ENCODE measurements around the gene SLC7A8. TPM values are rescaled to one million over a fixed set of nuclear protein-coding genes. Genes with fewer than 3 reads are reported as not detected.

The SLC7A8 gene
- total RNA-seq, 1 donor from 2014 or later = 28.3 TPM

- no peaks in the 10 kb centered on the region for H3K9me3 Mint-ChIP-seq (ENCODE audit: low read depth)
- no peak overlapping the region for H3K27ac Mint-ChIP-seq
- H3K4me3 Mint-ChIP-seq (ENCODE audit: low read depth) = no peak overlapping the region
- H3K36me3 Mint-ChIP-seq (ENCODE audit: insufficient read depth) = peaks cover 4% of the 10 kb centered on the region
- DNase-seq (ENCODE audit: low spot score, unreplicated experiment) = no peak
- no peak for TF ChIP-seq CTCF (IDR thresholded peaks at IDR 0.05; ENCODE audit: unreplicated experiment)
- no peaks in the 10 kb centered on the region for H3K27me3 Mint-ChIP-seq
- no peaks in the 10 kb centered on the region for H3K4me1 Mint-ChIP-seq (ENCODE audit: low read depth)
Measured at GRCh38 chr14:23130871-23131270, 52.6 kb downstream of the SLC7A8 start.

- Mint-ChIP-seq H3K36me3 (ENCODE audit: insufficient read depth) (peaks cover 4% of the 10 kb centered on the region), H3K4me1 (ENCODE audit: low read depth) (no peaks in the 10 kb centered on the region), H3K9me3 (ENCODE audit: low read depth) (no peaks in the 10 kb centered on the region), H3K27ac (no peak overlapping the region), H3K4me3 (ENCODE audit: low read depth) (no peak overlapping the region), H3K27me3 (no peaks in the 10 kb centered on the region)
- no peak for DNase-seq (ENCODE audit: low spot score, unreplicated experiment)
- TF ChIP-seq CTCF (IDR thresholded peaks at IDR 0.05; ENCODE audit: unreplicated experiment) = no peak
Measured at GRCh38 chr14:23129759-23130316, 53.6 kb downstream of the SLC7A8 start.

GRCh38 chr14:23128969-23129758 lies 54.3 kb downstream of the SLC7A8 start:
- peaks cover 4% of the 10 kb centered on the region for H3K36me3 Mint-ChIP-seq (ENCODE audit: insufficient read depth)
- H3K4me3 Mint-ChIP-seq (ENCODE audit: low read depth) = no peak overlapping the region
- no peaks in the 10 kb centered on the region for H3K27me3 Mint-ChIP-seq
- no peak for TF ChIP-seq CTCF (IDR thresholded peaks at IDR 0.05; ENCODE audit: unreplicated experiment)
- H3K27ac Mint-ChIP-seq = no peak overlapping the region
- DNase-seq (ENCODE audit: low spot score, unreplicated experiment) = no peak
- H3K9me3 Mint-ChIP-seq (ENCODE audit: low read depth) = no peaks in the 10 kb centered on the region
- no peaks in the 10 kb centered on the region for H3K4me1 Mint-ChIP-seq (ENCODE audit: low read depth)

GRCh38 chr14:23127861-23128260 lies 55.6 kb downstream of the SLC7A8 start:
- Mint-ChIP-seq H3K36me3 (ENCODE audit: insufficient read depth) (peaks cover 4% of the 10 kb centered on the region), H3K27ac (no peak overlapping the region), H3K9me3 (ENCODE audit: low read depth) (no peaks in the 10 kb centered on the region), H3K4me3 (ENCODE audit: low read depth) (no peak overlapping the region), H3K4me1 (ENCODE audit: low read depth) (no peaks in the 10 kb centered on the region), H3K27me3 (peaks cover 3% of the 10 kb centered on the region)
- TF ChIP-seq CTCF (IDR thresholded peaks at IDR 0.05; ENCODE audit: unreplicated experiment) = no peak
- DNase-seq (ENCODE audit: low spot score, unreplicated experiment) = no peak

- H3K36me3 Mint-ChIP-seq (ENCODE audit: insufficient read depth) = peaks cover 4% of the 10 kb centered on the region
- no peak overlapping the region for H3K4me3 Mint-ChIP-seq (ENCODE audit: low read depth)
- H3K27me3 Mint-ChIP-seq = peaks cover 4% of the 10 kb centered on the region
Measured at GRCh38 chr14:23126548-23127278, 56.7 kb downstream of the SLC7A8 start.

More at GRCh38 chr14:23126548-23127278, 56.7 kb downstream of the SLC7A8 start:
- DNase-seq (ENCODE audit: low spot score, unreplicated experiment) = no peak
- Mint-ChIP-seq H3K4me1 (ENCODE audit: low read depth) (no peaks in the 10 kb centered on the region), H3K9me3 (ENCODE audit: low read depth) (no peaks in the 10 kb centered on the region), H3K27ac (no peak overlapping the region)
- no peak for TF ChIP-seq CTCF (IDR thresholded peaks at IDR 0.05; ENCODE audit: unreplicated experiment)

Data from progenitor cell of endocrine pancreas (in vitro differentiated cells).